Measurements from ENCODE around the gene VPS37D.

- no peak for TF ChIP-seq NFIC (IDR thresholded peaks at IDR 0.05)
- TF ChIP-seq YY1 (IDR thresholded peaks at IDR 0.05; ENCODE audit: low read depth), result no peak
- TF ChIP-seq REST (IDR thresholded peaks at IDR 0.05; ENCODE audit: low read depth), result no peak
- no peak for TF ChIP-seq FOXM1 (IDR thresholded peaks at IDR 0.05; ENCODE audit: borderline replicate concordance, low read depth)
- no peak for TF ChIP-seq CEBPB (IDR thresholded peaks at IDR 0.05)
- TF ChIP-seq RAD21 (IDR thresholded peaks at IDR 0.05; ENCODE audit: low read depth), result no peak
- no peak for TF ChIP-seq USF1 (IDR thresholded peaks at IDR 0.05)
- TF ChIP-seq TAF1 (IDR thresholded peaks at IDR 0.05; ENCODE audit: low read depth), result no peak
- no peak for TF ChIP-seq MAX (IDR thresholded peaks at IDR 0.05)
- no peak for TF ChIP-seq EP300 (IDR thresholded peaks at IDR 0.05; ENCODE audit: borderline replicate concordance)
- no peak for TF ChIP-seq CREB1 (IDR thresholded peaks at IDR 0.05; ENCODE audit: low read depth)
Observed at GRCh38 chr7:73659983-73660382, 7.6 kb upstream of the VPS37D start.

All from Ishikawa (cell line).